ENCODE results near the gene SETBP1.

The SETBP1 gene

GRCh38 chr18:45110577-45111501 is 430.2 kb downstream of the SETBP1 start:
- Histone ChIP-seq H3K4me3 (ENCODE audit: low read depth, low read length) (no peak overlapping the region), H3K4me1 (ENCODE audit: control insufficient read depth, insufficient read depth, low read length) (no peaks in the 10 kb centered on the region), H3K27ac (ENCODE audit: low read depth, low read length) (no peak overlapping the region), H3K9me3 (ENCODE audit: control insufficient read depth, insufficient read depth, low read length) (no peaks in the 10 kb centered on the region), H3K9ac (ENCODE audit: low read depth, low read length) (no peak overlapping the region), H3K27me3 (ENCODE audit: control insufficient read depth, insufficient read depth, low read length) (no peaks in the 10 kb centered on the region), H3K36me3 (ENCODE audit: control insufficient read depth, insufficient read depth, low read length) (no peaks in the 10 kb centered on the region)

GRCh38 chr18:45111502-45111848 is 430.8 kb downstream of the SETBP1 start:
- Histone ChIP-seq H3K27ac (ENCODE audit: low read depth, low read length) (no peak overlapping the region), H3K9ac (ENCODE audit: low read depth, low read length) (no peak overlapping the region), H3K27me3 (ENCODE audit: control insufficient read depth, insufficient read depth, low read length) (no peaks in the 10 kb centered on the region), H3K4me1 (ENCODE audit: control insufficient read depth, insufficient read depth, low read length) (no peaks in the 10 kb centered on the region), H3K4me3 (ENCODE audit: low read depth, low read length) (no peak overlapping the region), H3K36me3 (ENCODE audit: control insufficient read depth, insufficient read depth, low read length) (no peaks in the 10 kb centered on the region), H3K9me3 (ENCODE audit: control insufficient read depth, insufficient read depth, low read length) (no peaks in the 10 kb centered on the region)

- no peaks in the 10 kb centered on the region for H3K27me3 ChIP-seq (ENCODE audit: control insufficient read depth, insufficient read depth, low read length)
- no peaks in the 10 kb centered on the region for H3K4me1 ChIP-seq (ENCODE audit: control insufficient read depth, insufficient read depth, low read length)
- no peak overlapping the region for H3K27ac ChIP-seq (ENCODE audit: low read depth, low read length)
- H3K4me3 ChIP-seq (ENCODE audit: low read depth, low read length): no peak overlapping the region
- no peak overlapping the region for H3K9ac ChIP-seq (ENCODE audit: low read depth, low read length)
- H3K9me3 ChIP-seq (ENCODE audit: control insufficient read depth, insufficient read depth, low read length): no peaks in the 10 kb centered on the region
- no peaks in the 10 kb centered on the region for H3K36me3 ChIP-seq (ENCODE audit: control insufficient read depth, insufficient read depth, low read length)
These were observed 432.0 kb downstream of the SETBP1 start for GRCh38 chr18:45112682-45113081.

GRCh38 chr18:45116116-45116515 is 435.4 kb downstream of the SETBP1 start:
- Histone ChIP-seq H3K9me3 (ENCODE audit: control insufficient read depth, insufficient read depth, low read length) (no peaks in the 10 kb centered on the region), H3K36me3 (ENCODE audit: control insufficient read depth, insufficient read depth, low read length) (no peaks in the 10 kb centered on the region), H3K4me3 (ENCODE audit: low read depth, low read length) (no peak overlapping the region), H3K9ac (ENCODE audit: low read depth, low read length) (no peak overlapping the region), H3K27me3 (ENCODE audit: control insufficient read depth, insufficient read depth, low read length) (no peaks in the 10 kb centered on the region), H3K4me1 (ENCODE audit: control insufficient read depth, insufficient read depth, low read length) (no peaks in the 10 kb centered on the region), H3K27ac (ENCODE audit: low read depth, low read length) (no peak overlapping the region)

Measured in HUES48 (cell line).